ENCODE results near the gene PSENEN.

The PSENEN gene

GRCh38 chr19:35741203-35741515 lies 4.3 kb upstream of the PSENEN start:
- peak overlapping the region; percentile 86 for H3K4me3 ChIP-seq
- TF ChIP-seq FOXP2 (optimal IDR thresholded peaks at IDR 0.05; ENCODE audit: control extremely low read depth, extremely low read length, insufficient read depth) (no peak), POLR2AphosphoS5 (IDR thresholded peaks at IDR 0.05; ENCODE audit: borderline replicate concordance, low read depth, low read length) (no peak), EZH2 (IDR thresholded peaks at IDR 0.05) (no peak)
- H3K9me3 ChIP-seq (ENCODE audit: low read depth, low read length): no peaks in the 10 kb centered on the region
- H3K36me3 ChIP-seq (ENCODE audit: insufficient read depth, low read length): peaks cover 29% of the 10 kb centered on the region; the same call in 1 of the 2 replicates
- no peak for DNase-seq (ENCODE audit: low read depth, low spot score)
- H3K9ac ChIP-seq (ENCODE audit: insufficient read length): peak overlapping the region; percentile 64
- peak overlapping the region; percentile 69; the same call in 1 of the 2 replicates for H3K27ac ChIP-seq

GRCh38 chr19:35742121-35742724 lies 3.2 kb upstream of the PSENEN start, which contains the start of gene IGFLR1:
Gene IGFLR1 (minus strand): TSS chr19:35742452. CDS start chr19:35741180, 1,272 bp downstream.
- Histone ChIP-seq H3K9ac (ENCODE audit: insufficient read length) (no peak within 1 kb of the TSS), H3K4me3 (no peak within 1 kb of the TSS), H3K27ac (no peak within 1 kb of the TSS), H3K36me3 (ENCODE audit: insufficient read depth, low read length) (peaks cover 20% of the 10 kb centered on the region; the same call in 1 of the 2 replicates), H3K9me3 (ENCODE audit: low read depth, low read length) (no peaks in the 10 kb centered on the region)
- no peak for DNase-seq (ENCODE audit: low read depth, low spot score)
- TF ChIP-seq FOXP2 (optimal IDR thresholded peaks at IDR 0.05; ENCODE audit: control extremely low read depth, extremely low read length, insufficient read depth): no peak
- TF ChIP-seq POLR2AphosphoS5 (IDR thresholded peaks at IDR 0.05; ENCODE audit: borderline replicate concordance, low read depth, low read length): no peak
- no peak for TF ChIP-seq EZH2 (IDR thresholded peaks at IDR 0.05)

GRCh38 chr19:35743640-35744429 lies 1.6 kb upstream of the PSENEN start:
- Histone ChIP-seq H3K9ac (ENCODE audit: insufficient read length) (no peak overlapping the region), H3K27ac (no peak overlapping the region), H3K36me3 (ENCODE audit: insufficient read depth, low read length) (peaks cover 5% of the 10 kb centered on the region; the same call in 1 of the 2 replicates), H3K9me3 (ENCODE audit: low read depth, low read length) (no peaks in the 10 kb centered on the region), H3K4me3 (peak overlapping the region; percentile 87)
- no peak for DNase-seq (ENCODE audit: low read depth, low spot score)
- TF ChIP-seq POLR2AphosphoS5 (IDR thresholded peaks at IDR 0.05; ENCODE audit: borderline replicate concordance, low read depth, low read length) (no peak), EZH2 (IDR thresholded peaks at IDR 0.05) (no peak), FOXP2 (optimal IDR thresholded peaks at IDR 0.05; ENCODE audit: control extremely low read depth, extremely low read length, insufficient read depth) (no peak)

DNA sequence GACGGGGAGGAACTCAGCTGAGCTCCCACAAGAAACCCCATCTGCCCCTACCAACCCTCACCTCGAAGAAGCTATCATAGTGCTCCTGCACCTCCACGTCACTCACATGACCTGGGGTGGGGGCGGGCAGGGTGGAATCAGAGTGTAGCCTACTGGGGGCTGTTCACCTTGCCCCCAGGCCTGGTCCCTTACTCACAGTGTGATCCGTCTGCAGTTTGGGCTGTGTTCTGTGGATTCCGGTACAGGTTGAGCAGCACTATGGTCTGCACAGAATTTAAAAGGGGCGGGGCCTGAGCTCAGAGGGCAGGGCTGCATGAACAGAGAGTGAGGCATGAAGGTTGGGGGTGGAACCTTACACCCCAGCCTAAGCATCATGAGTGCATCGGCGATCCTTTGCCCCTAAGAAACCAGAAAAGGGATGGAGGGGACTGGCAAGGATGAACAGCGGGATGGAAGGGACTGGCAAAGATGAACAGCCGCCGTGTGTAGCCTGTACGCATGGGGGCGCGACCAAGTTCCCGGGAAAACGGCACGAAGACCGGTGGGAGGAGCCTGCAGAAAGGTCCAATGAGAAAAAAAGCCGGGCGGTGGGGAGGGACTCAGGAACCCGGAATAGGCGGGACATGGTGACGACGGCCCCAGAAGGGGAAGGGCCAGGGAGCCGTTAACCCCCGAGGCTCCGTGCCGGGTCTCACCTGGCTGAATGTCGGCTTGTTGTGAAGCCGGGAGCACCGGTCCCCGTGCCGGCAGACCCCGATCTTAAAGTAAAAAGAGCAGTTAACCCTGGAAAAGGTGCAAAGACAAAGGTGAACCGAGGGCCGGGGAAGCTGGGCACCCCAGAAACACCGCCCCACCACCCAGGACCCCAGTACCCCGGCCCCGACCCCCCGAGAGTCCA lies 772 bp upstream of the PSENEN start:
- DNase-seq (ENCODE audit: low read depth, low spot score): peak; percentile 72

DNA sequence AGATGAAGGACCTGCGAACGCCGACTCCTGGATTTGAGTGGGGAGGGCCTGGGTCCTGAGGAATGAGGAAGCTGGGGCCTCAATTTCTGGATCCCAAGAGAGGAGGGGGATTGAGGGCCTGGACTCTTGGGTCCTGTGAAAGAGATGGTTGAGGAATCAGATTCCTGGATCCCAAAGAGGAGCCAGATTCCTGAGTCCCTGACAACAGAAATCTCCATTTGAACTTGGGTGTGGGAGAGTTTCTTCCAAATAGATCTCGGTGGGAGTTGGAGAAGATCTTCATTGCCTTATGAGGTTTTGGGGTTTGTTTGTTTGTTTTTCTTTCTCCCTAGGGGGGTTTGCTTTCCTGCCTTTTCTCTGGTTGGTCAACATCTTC lies 624 bp downstream of the PSENEN start:
- Histone ChIP-seq H3K9me3 (ENCODE audit: low read depth, low read length) (no peaks in the 10 kb centered on the region), H3K36me3 (ENCODE audit: insufficient read depth, low read length) (peaks cover 3% of the 10 kb centered on the region; the same call in 1 of the 2 replicates), H3K27ac (0 out of 2 replicates have a peak overlapping the region, but pooled peaks have one; percentile 7), H3K9ac (ENCODE audit: insufficient read length) (peak overlapping the region; percentile 81), H3K4me3 (peak overlapping the region; percentile 87)
- DNase-seq (ENCODE audit: low read depth, low spot score): no peak
- no peak for TF ChIP-seq POLR2AphosphoS5 (IDR thresholded peaks at IDR 0.05; ENCODE audit: borderline replicate concordance, low read depth, low read length)
- TF ChIP-seq EZH2 (IDR thresholded peaks at IDR 0.05): no peak
- no peak for TF ChIP-seq FOXP2 (optimal IDR thresholded peaks at IDR 0.05; ENCODE audit: control extremely low read depth, extremely low read length, insufficient read depth)

More for the DNA sequence above, 772 bp upstream of the PSENEN start:
- TF ChIP-seq EZH2 (IDR thresholded peaks at IDR 0.05) (no peak), POLR2AphosphoS5 (IDR thresholded peaks at IDR 0.05; ENCODE audit: borderline replicate concordance, low read depth, low read length) (peak; percentile 56), FOXP2 (optimal IDR thresholded peaks at IDR 0.05; ENCODE audit: control extremely low read depth, extremely low read length, insufficient read depth) (peak; percentile 27)
- peaks cover 3% of the 10 kb centered on the region; the same call in 1 of the 2 replicates for H3K36me3 ChIP-seq (ENCODE audit: insufficient read depth, low read length)
- peak overlapping the region; percentile 99 for H3K9ac ChIP-seq (ENCODE audit: insufficient read length)
- peak overlapping the region; percentile 87 for H3K4me3 ChIP-seq
- peak overlapping the region; percentile 100 for H3K27ac ChIP-seq
- H3K9me3 ChIP-seq (ENCODE audit: low read depth, low read length): no peaks in the 10 kb centered on the region

GRCh38 chr19:35746531-35746930 lies 1.1 kb downstream of the PSENEN start:
- Histone ChIP-seq H3K36me3 (ENCODE audit: insufficient read depth, low read length) (peaks cover 3% of the 10 kb centered on the region; the same call in 1 of the 2 replicates), H3K4me3 (peak overlapping the region; percentile 87), H3K9ac (ENCODE audit: insufficient read length) (peak overlapping the region; percentile 81), H3K27ac (no peak overlapping the region), H3K9me3 (ENCODE audit: low read depth, low read length) (no peaks in the 10 kb centered on the region)
- no peak for DNase-seq (ENCODE audit: low read depth, low spot score)
- TF ChIP-seq POLR2AphosphoS5 (IDR thresholded peaks at IDR 0.05; ENCODE audit: borderline replicate concordance, low read depth, low read length): no peak
- TF ChIP-seq EZH2 (IDR thresholded peaks at IDR 0.05): no peak
- no peak for TF ChIP-seq FOXP2 (optimal IDR thresholded peaks at IDR 0.05; ENCODE audit: control extremely low read depth, extremely low read length, insufficient read depth)

DNA sequence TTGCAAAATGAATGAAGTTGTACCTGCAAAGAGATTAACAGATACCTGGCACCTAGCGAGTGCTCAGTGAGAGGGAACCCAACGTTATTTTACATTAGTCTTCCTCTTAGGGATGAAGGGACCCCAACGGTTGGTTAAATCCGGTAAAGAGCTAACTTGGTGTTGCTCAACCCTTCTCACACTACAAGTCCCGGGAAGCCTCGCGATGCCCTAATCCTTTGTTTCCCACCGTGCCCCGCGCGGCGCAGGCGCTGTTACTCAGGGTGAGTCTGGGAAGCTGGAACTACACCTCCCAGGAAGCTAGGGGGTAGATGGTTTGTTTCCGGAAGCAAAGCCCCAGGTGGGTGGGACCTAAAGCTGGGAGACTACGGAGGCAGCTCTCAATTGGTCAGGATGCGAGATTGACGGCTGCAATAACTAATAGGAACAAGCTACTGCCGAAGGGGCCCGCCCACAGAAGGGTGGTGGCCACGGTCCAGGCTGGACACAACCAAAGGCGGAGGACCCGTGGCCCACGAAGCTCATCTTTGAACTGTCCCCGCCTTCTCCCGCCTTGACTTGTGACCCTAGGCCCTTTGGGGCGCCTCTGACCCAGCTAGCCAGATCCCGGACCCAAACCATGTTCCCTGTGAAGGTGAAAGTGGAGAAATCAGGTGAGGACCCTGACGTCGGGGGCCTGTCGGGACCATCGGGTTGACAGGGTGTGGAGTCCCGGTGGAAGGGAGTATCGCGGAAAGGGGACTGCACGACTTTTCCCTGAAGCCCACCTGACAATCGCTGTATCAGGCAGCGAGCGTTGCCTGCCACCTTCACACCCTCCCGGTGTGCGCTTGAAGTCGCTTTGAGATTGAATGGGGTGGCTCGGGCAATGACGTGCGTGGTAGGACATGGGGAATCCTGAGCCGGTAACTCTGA lies 2.9 kb downstream of the PSENEN start, which contains the start of gene LIN37:
TSS of gene LIN37 (plus strand) at position 471 of the 915 bp plus-strand sequence. CDS start at position 620, 149 bp downstream.
- peak within 1 kb of the TSS; percentile 37; the same call in 1 of the 2 replicates for H3K27ac ChIP-seq
- H3K36me3 ChIP-seq (ENCODE audit: insufficient read depth, low read length): peaks cover 3% of the 10 kb centered on the region; the same call in 1 of the 2 replicates
- no peaks in the 10 kb centered on the region for H3K9me3 ChIP-seq (ENCODE audit: low read depth, low read length)
- H3K9ac ChIP-seq (ENCODE audit: insufficient read length): peak within 1 kb of the TSS; percentile 91
- peak; percentile 98 for DNase-seq (ENCODE audit: low read depth, low spot score)
- TF ChIP-seq POLR2AphosphoS5 (IDR thresholded peaks at IDR 0.05; ENCODE audit: borderline replicate concordance, low read depth, low read length) (peak; percentile 74), FOXP2 (optimal IDR thresholded peaks at IDR 0.05; ENCODE audit: control extremely low read depth, extremely low read length, insufficient read depth) (no peak)
- peak within 1 kb of the TSS; percentile 98 for H3K4me3 ChIP-seq

All from SK-N-MC (cell line).